ENCODE results near the gene TFIP11.

Gene TFIP11

GRCh38 chr22:26546282-26546681, 34.0 kb upstream of the TFIP11 start:
- H3K9ac ChIP-seq (ENCODE audit: low read length), result no peak overlapping the region
- TF ChIP-seq EZH2 (IDR thresholded peaks at IDR 0.05; ENCODE audit: borderline replicate concordance, low read length) (no peak), CTCF (IDR thresholded peaks at IDR 0.05; ENCODE audit: low read length) (no peak)
- peaks cover 69% of the 10 kb centered on the region for H3K4me1 ChIP-seq (ENCODE audit: insufficient read depth, low read length, severe bottlenecking)
- H4K20me1 ChIP-seq (ENCODE audit: insufficient read depth, low read length), result no peaks in the 10 kb centered on the region
- no peak overlapping the region for H3K4me2 ChIP-seq (ENCODE audit: low read length)
- no peak overlapping the region for H2AFZ ChIP-seq (ENCODE audit: low read length)
- no peaks in the 10 kb centered on the region for H3K79me2 ChIP-seq (ENCODE audit: insufficient read depth, low read length)
- H3K36me3 ChIP-seq (ENCODE audit: insufficient read depth, low read length), result peaks cover 31% of the 10 kb centered on the region
- no peaks in the 10 kb centered on the region for H3K9me2 ChIP-seq (ENCODE audit: low read depth, low read length)
- peak overlapping the region; percentile 14 for H3K27ac ChIP-seq (ENCODE audit: low read depth, low read length, poor library complexity, severe bottlenecking)
- no peak overlapping the region for H3K4me3 ChIP-seq (ENCODE audit: low read depth, low read length, poor library complexity, severe bottlenecking)
- no peaks in the 10 kb centered on the region for H3K27me3 ChIP-seq (ENCODE audit: insufficient read depth, low read length)
- no peaks in the 10 kb centered on the region for H3K9me3 ChIP-seq (ENCODE audit: low read length)
- no peaks in the 10 kb centered on the region for H3F3A ChIP-seq (ENCODE audit: insufficient read depth, low read length)

GRCh38 chr22:26545827-26546226, 33.6 kb upstream of the TFIP11 start:
- H2AFZ ChIP-seq (ENCODE audit: low read length), result no peak overlapping the region
- H3K9me2 ChIP-seq (ENCODE audit: low read depth, low read length), result no peaks in the 10 kb centered on the region
- H3F3A ChIP-seq (ENCODE audit: insufficient read depth, low read length), result no peaks in the 10 kb centered on the region
- TF ChIP-seq EZH2 (IDR thresholded peaks at IDR 0.05; ENCODE audit: borderline replicate concordance, low read length) (no peak), CTCF (IDR thresholded peaks at IDR 0.05; ENCODE audit: low read length) (no peak)
- H3K9ac ChIP-seq (ENCODE audit: low read length), result no peak overlapping the region
- peaks cover 36% of the 10 kb centered on the region for H3K36me3 ChIP-seq (ENCODE audit: insufficient read depth, low read length)
- peaks cover 69% of the 10 kb centered on the region for H3K4me1 ChIP-seq (ENCODE audit: insufficient read depth, low read length, severe bottlenecking)
- H4K20me1 ChIP-seq (ENCODE audit: insufficient read depth, low read length), result no peaks in the 10 kb centered on the region
- H3K9me3 ChIP-seq (ENCODE audit: low read length), result no peaks in the 10 kb centered on the region
- peak overlapping the region; percentile 14 for H3K27ac ChIP-seq (ENCODE audit: low read depth, low read length, poor library complexity, severe bottlenecking)
- no peak overlapping the region for H3K4me3 ChIP-seq (ENCODE audit: low read depth, low read length, poor library complexity, severe bottlenecking)
- H3K4me2 ChIP-seq (ENCODE audit: low read length), result no peak overlapping the region
- no peaks in the 10 kb centered on the region for H3K27me3 ChIP-seq (ENCODE audit: insufficient read depth, low read length)
- no peaks in the 10 kb centered on the region for H3K79me2 ChIP-seq (ENCODE audit: insufficient read depth, low read length)

- TF ChIP-seq EZH2 (IDR thresholded peaks at IDR 0.05; ENCODE audit: borderline replicate concordance, low read length) (no peak), CTCF (IDR thresholded peaks at IDR 0.05; ENCODE audit: low read length) (no peak)
- Histone ChIP-seq H3K4me3 (ENCODE audit: low read depth, low read length, poor library complexity, severe bottlenecking) (no peak overlapping the region), H3K27me3 (ENCODE audit: insufficient read depth, low read length) (no peaks in the 10 kb centered on the region), H3K9me2 (ENCODE audit: low read depth, low read length) (no peaks in the 10 kb centered on the region), H2AFZ (ENCODE audit: low read length) (no peak overlapping the region), H3K27ac (ENCODE audit: low read depth, low read length, poor library complexity, severe bottlenecking) (no peak overlapping the region), H3F3A (ENCODE audit: insufficient read depth, low read length) (no peaks in the 10 kb centered on the region), H3K9me3 (ENCODE audit: low read length) (no peaks in the 10 kb centered on the region), H3K4me2 (ENCODE audit: low read length) (no peak overlapping the region), H4K20me1 (ENCODE audit: insufficient read depth, low read length) (no peaks in the 10 kb centered on the region), H3K36me3 (ENCODE audit: insufficient read depth, low read length) (peaks cover 40% of the 10 kb centered on the region), H3K79me2 (ENCODE audit: insufficient read depth, low read length) (no peaks in the 10 kb centered on the region), H3K9ac (ENCODE audit: low read length) (no peak overlapping the region), H3K4me1 (ENCODE audit: insufficient read depth, low read length, severe bottlenecking) (peaks cover 69% of the 10 kb centered on the region)
These were observed 33.1 kb upstream of the TFIP11 start for GRCh38 chr22:26545385-26545784.
